GM12865 (cell line): Measurements from ENCODE around the gene APCDD1L.

ENCODE experiments used
- DNase-seq: peaks from one replicate; pipeline ENCODE4 v3.0.0; 2010; ENCODE audit warnings: low read depth
- H3K4me3 ChIP-seq: 2 replicates; pipeline ENCODE4 v1.5.1; 2011; ENCODE audit warnings: mild to moderate bottlenecking, low read depth, low read length, control low read depth
- CTCF ChIP-seq: IDR thresholded peaks from 2 replicates; pipeline ENCODE4 v1.5.1; 2011; ENCODE audit warnings: low read length, control low read depth, low read depth, inconsistent platforms; ENCODE audit not compliant: insufficient read depth; ENCODE audit errors: missing control alignments

Gene APCDD1L

GRCh38 chr20:58479726-58480440 is 35.3 kb downstream of the APCDD1L start:
- H3K4me3 ChIP-seq: no peak overlapping the region
- no peak for TF ChIP-seq CTCF
- DNase-seq: no peak

- TF ChIP-seq CTCF: no peak
- no peak for DNase-seq
- H3K4me3 ChIP-seq: no peak overlapping the region
Observed at GRCh38 chr20:58478141-58478805, 36.9 kb downstream of the APCDD1L start.

GRCh38 chr20:58475466-58475865 is 39.7 kb downstream of the APCDD1L start:
- H3K4me3 ChIP-seq: no peak overlapping the region
- no peak for TF ChIP-seq CTCF
- no peak for DNase-seq

GRCh38 chr20:58473453-58474425 is 41.5 kb downstream of the APCDD1L start:
- no peak for TF ChIP-seq CTCF
- DNase-seq: no peak
- H3K4me3 ChIP-seq: no peak overlapping the region

GRCh38 chr20:58472273-58473018 is 42.8 kb downstream of the APCDD1L start:
- DNase-seq: no peak
- no peak for TF ChIP-seq CTCF
- H3K4me3 ChIP-seq: no peak overlapping the region

GRCh38 chr20:58471193-58472164 is 43.7 kb downstream of the APCDD1L start:
- H3K4me3 ChIP-seq: no peak overlapping the region
- no peak for TF ChIP-seq CTCF
- no peak for DNase-seq
